NCI-H526 treated with DMSO at 0.1 percent for 48 hours (cell line): ENCODE results near the gene HECTD2.
"Not testable (repeated sequence)": the region's sequence is repeated elsewhere in the genome, so short reads cannot be mapped to it uniquely, and the experiment has no call there.

Experiments used
- DNase-seq: peaks from one replicate; lab custom pipeline; 2025; lab: John Stamatoyannopoulos, UW

HECTD2 gene

GRCh38 chr10:91412354-91413087 is 2.4 kb downstream of the HECTD2 start:
- no peak for DNase-seq

GRCh38 chr10:91415816-91416215 is 5.7 kb downstream of the HECTD2 start:
- DNase-seq, result peak; percentile 23

DNA sequence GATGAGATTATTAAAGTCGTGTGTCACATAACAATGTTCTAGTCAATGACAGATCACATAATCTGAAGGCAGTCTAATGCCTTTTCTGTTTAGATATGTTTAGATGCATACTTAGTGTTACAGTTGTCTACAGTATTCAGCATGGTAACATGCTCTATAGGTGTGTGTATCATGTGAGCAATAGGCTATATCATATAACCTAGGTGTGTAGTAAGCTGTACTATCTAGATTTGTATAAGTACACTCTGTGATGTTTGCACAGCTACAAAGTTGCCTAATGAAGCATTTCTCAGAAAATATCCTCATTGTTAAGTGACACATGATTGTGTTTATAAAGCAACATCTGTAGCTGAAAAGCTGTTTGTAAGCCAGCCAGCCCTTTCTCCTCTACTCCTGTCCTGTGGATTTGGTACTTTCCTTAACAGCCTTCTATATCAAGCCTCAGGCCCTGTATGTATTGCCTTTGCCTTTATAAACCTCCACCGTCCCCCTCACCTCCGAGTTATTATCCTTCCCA is 6.3 kb downstream of the HECTD2 start:
- peak; percentile 86 for DNase-seq

DNA sequence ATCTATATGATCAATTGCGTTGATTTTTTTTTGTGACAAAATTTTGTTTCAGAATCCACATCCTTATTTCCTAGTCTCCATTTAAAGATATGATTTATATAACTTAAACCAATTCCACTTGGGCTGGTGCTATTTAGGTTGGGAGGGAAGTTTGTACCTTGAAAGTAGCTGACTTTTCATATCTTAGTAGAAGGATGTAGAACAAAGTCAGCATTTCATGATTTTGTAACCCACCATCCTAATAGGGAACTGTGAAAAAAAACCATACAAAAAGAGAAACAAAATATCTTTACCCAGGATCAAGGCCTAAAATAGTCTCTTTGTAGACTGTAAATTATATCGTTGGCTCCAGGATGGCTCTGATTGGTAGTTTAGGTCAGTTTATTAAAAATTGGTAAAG is 8.3 kb downstream of the HECTD2 start:
- DNase-seq, result no peak

GRCh38 chr10:91420868-91421267 is 10.7 kb downstream of the HECTD2 start:
- DNase-seq, result no peak

DNA sequence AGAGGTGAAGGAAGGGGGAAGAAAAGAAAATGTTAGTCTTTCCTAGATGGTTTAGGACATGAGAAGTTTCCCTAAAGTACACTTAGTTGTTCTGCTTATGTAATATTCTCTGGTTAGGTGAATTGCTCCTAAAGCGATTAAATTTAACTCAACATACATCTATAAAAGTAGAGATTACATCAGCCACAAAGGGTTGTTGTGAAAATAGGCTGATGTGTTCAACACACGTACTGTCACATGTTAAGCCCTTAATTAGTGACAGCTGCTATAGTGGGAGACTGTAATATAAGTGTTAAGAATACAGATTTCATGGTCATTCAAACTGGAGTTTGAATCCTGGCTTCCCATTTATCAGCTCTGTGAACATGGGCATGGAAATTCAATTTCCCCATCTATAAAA is 12.8 kb downstream of the HECTD2 start:
- DNase-seq, result no peak

DNA sequence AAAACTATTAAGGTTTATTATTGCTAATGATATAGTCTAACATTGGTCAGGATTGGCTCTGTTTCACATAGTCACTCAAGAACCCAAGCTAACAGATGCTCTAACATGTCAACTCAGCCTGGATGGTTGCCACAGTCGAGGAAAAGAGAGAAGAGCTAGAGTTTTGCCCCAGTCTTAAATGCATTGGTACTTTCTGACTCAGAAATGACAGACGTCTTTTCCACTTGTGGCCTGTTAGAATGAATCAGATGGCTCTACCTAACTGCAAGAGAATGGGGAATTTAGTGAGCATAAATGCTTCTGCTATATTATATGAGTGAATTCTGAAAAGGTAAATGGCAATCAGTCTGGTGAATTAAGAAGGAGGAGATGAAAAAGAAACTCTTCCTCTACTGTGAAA is 13.9 kb downstream of the HECTD2 start:
- DNase-seq, result no peak

- DNase-seq, result no peak
These were observed 22.0 kb downstream of the HECTD2 start for GRCh38 chr10:91432175-91432574.

GRCh38 chr10:91433620-91434019 is 23.5 kb downstream of the HECTD2 start:
- peak; percentile 4 for DNase-seq

DNA sequence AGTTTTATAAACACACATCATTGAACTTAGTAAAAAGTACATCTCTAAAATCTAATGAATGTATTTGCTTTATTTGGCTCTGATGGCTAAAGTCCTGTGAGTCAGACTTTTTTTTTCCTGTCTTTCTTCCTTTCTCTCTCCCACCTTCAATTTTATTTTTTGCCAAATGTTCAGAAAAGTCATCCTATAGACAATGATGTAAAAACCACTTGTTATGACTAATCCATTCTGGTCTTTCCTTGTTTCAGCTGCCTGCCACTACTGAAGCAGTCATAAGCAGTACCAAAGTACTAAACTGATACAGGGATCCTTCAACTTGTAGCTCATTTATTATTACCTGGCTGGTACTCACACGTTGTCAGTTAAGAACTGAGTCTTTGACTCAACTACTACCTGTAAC is 23.9 kb downstream of the HECTD2 start:
- no peak for DNase-seq

- no peak for DNase-seq
These were observed 25.1 kb downstream of the HECTD2 start for GRCh38 chr10:91435241-91435640.

GRCh38 chr10:91438228-91438627 is 28.1 kb downstream of the HECTD2 start:
- DNase-seq, result not testable (repeated sequence)

GRCh38 chr10:91444211-91445182 is 34.4 kb downstream of the HECTD2 start:
- no peak for DNase-seq

- DNase-seq, result no peak
These were observed 41.9 kb downstream of the HECTD2 start for GRCh38 chr10:91452063-91452462.

- no peak for DNase-seq
These were observed 43.4 kb downstream of the HECTD2 start for GRCh38 chr10:91453535-91453934.

DNA sequence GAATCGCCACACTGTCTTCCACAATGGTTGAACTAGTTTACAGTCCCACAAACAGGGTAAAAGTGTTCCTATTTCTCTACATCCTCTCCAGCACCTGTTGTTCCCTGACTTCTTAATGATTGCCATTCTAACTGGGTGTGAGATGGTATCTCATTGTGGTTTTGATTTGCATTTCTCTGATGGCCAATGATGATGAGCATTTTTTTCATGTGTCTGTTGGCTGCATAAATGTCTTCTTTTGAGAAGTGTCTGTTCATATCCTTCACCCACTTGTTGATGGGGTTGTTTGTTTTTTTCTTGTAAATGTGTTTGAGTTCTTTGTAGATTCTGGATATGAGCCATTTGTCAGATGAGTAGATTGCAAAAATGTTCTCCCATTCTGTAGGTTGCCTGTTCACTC is 45.0 kb downstream of the HECTD2 start:
- not testable (repeated sequence) for DNase-seq

DNA sequence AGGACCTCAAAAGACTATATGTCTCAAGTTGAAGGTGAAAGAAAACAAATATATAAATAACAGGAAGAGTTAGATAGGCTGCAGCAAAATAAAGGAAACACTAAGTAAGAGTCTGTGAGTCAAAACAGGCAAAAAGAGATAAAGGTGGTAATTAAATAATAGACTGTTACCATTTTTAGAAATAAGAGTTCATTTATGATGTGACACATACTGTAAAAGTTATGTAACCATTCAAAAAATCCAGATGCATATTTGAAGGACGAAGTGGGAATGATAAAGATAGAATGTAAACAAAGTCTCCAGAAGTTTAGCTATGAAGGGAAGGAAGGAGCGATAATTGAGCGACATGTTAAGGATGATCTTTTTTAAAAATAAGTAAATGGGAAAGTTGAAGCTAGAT is 50.5 kb downstream of the HECTD2 start:
- no peak for DNase-seq

GRCh38 chr10:91462423-91462822 is 52.3 kb downstream of the HECTD2 start:
- no peak for DNase-seq

DNA sequence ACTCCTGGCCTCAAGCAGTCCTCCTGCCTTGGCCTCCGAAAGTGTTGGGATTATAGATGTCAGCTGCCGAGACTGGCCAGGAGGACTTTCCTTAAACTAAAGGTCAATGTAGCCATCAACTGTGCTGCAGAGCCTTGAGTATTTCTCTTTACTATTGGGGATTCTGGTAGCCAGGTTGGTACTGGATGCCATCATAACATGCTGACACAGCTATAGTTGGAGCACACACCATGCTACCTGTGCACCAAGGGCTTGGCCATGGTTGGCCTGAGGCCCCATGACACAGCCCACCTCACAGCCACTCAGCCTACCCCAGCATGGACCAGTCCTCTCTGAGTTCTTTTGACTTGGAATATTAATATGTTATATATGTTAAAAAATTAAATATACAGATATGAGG is 54.4 kb downstream of the HECTD2 start:
- DNase-seq, result no peak

GRCh38 chr10:91465261-91465660 is 55.1 kb downstream of the HECTD2 start:
- DNase-seq, result no peak

DNA sequence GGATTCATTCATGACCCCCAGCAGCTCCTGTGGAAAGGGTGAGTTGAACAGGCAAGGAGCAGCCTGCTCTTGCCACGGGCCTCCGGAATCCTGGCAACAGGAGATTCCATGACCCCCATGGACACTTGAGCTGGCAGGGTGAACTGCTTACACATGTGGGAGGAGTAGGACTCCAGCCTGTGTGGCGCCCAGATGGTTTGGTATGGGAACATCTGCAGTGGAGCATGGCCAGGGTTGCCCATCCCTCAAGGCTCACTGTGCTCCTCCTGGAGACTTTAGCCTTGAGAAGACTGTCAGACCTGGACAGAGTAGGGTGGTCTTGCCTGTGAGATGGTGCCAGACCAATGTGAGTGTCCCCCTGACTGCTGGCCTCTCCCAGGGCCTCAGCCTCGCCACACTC is 57.0 kb downstream of the HECTD2 start:
- no peak for DNase-seq

- DNase-seq, result no peak
These were observed 61.5 kb downstream of the HECTD2 start for GRCh38 chr10:91471602-91472001.

- no peak for DNase-seq
These were observed 62.8 kb downstream of the HECTD2 start for GRCh38 chr10:91472911-91473310.
